NT2/D1 (cell line): ENCODE measurements around the gene UBAC2.

ENCODE experiments used
- DNase-seq: peaks from one replicate; pipeline ENCODE4 v3.0.0-alpha.2; 2011; ENCODE audit warnings: low read depth, low spot score
- H3K27me3 ChIP-seq: 2 replicates; pipeline ENCODE4 v1.6.0; 2011; ENCODE audit warnings: mild to moderate bottlenecking; ENCODE audit not compliant: insufficient read length, insufficient read depth
- H3K36me3 ChIP-seq: 2 replicates; pipeline ENCODE4 v1.6.1; 2011; ENCODE audit warnings: mild to moderate bottlenecking, low read length, mixed read lengths; ENCODE audit not compliant: insufficient read depth, insufficient read length
- H3K4me1 ChIP-seq: 2 replicates; pipeline ENCODE4 v1.5.1; 2011; ENCODE audit not compliant: insufficient read depth, insufficient read length
- H3K4me3 ChIP-seq: 2 replicates; pipeline ENCODE4 v1.5.1; 2011; ENCODE audit warnings: low read depth; ENCODE audit not compliant: insufficient read length
- H3K9ac ChIP-seq: 2 replicates; pipeline ENCODE4 v1.6.0; 2011; ENCODE audit warnings: low read depth; ENCODE audit not compliant: insufficient read length
- H3K9me3 ChIP-seq: 2 replicates; pipeline ENCODE4 v1.5.1; 2011; ENCODE audit warnings: mild to moderate bottlenecking, low read length; ENCODE audit not compliant: insufficient read depth
- SUZ12 ChIP-seq: IDR thresholded peaks from 2 replicates; pipeline ENCODE4 v1.6.1; 2011; ENCODE audit not compliant: insufficient read length, insufficient read depth; ENCODE audit errors: extremely low read depth
- YY1 ChIP-seq: IDR thresholded peaks from 2 replicates; pipeline ENCODE4 v1.6.1; 2011; ENCODE audit not compliant: insufficient read length, insufficient read depth
- ZNF274 ChIP-seq: IDR thresholded peaks from 2 replicates; pipeline ENCODE4 v1.6.1; 2011; ENCODE audit warnings: mild to moderate bottlenecking, low read depth, low read length

The UBAC2 gene

DNA sequence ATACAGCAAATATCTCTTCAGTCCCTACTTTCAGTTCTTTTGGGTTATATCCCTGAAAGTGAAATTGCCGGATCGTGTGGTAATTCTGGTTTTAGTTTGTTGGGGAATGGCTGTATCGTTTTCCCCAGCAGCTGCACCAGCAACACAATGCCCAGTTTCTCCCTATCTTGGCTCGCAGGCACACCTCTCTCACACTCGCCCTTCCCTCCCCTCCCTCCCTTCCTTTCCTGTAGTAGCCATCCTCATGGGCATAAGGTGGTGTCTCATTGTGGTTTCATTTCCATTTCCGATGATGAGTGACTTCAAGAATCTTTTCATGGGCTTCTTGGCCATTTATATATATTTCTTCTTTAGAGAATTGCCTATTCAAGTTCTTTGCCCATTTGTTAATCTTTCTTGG, 66.2 kb downstream of the UBAC2 start:
- no peaks in the 10 kb centered on the region for H3K27me3 ChIP-seq
- H3K9ac ChIP-seq, result no peak overlapping the region
- no peak overlapping the region for H3K4me3 ChIP-seq
- no peak for DNase-seq
- TF ChIP-seq SUZ12 (no peak), YY1 (no peak), ZNF274 (no peak)
- peaks cover 4% of the 10 kb centered on the region for H3K36me3 ChIP-seq
- H3K4me1 ChIP-seq, result no peaks in the 10 kb centered on the region
- no peaks in the 10 kb centered on the region for H3K9me3 ChIP-seq

DNA sequence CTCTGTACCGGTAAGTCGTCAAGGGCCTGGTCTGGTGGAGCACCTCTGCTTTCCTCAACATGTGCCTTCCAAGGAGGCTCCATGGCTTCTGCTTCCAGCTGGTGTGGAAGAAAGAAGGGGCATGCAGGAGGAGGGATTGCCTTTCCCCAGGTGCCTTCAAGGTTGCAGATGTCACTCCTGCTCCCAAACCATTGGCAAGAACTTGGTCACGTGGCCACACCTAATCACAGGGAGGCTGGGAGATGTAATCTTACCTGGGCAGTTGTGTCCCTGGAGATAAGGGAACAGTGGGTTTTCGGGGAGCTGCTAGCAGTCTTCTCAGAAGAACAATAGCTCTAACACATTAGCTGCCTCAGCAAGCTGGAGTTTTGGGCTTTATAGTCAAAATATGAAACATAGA, 67.3 kb downstream of the UBAC2 start:
- H3K27me3 ChIP-seq, result no peaks in the 10 kb centered on the region
- H3K9me3 ChIP-seq, result no peaks in the 10 kb centered on the region
- H3K4me1 ChIP-seq, result no peaks in the 10 kb centered on the region
- no peak overlapping the region for H3K4me3 ChIP-seq
- TF ChIP-seq ZNF274, result no peak
- no peak for TF ChIP-seq YY1
- no peak for DNase-seq
- H3K9ac ChIP-seq, result no peak overlapping the region
- peaks cover 4% of the 10 kb centered on the region for H3K36me3 ChIP-seq

DNA sequence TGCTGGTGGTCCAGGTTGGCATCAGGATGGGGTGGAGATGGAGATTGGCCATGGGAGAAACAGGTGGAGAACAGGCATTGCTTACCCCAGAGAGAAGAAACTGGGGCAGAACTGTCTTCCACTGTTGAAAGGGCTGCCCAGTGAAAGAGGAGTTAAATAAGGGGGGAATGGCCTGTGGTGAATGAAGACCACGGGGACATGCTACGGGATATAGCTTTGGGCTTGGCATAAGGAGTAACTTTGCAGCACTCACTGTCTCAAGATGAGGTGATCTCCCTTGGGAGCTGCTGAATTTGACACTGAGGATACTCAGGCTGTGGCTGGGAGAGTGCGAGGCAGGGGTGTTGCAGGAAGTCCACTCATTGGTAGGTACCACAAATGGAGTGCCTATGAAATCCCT, 68.2 kb downstream of the UBAC2 start:
- Histone ChIP-seq H3K27me3 (no peaks in the 10 kb centered on the region), H3K9ac (no peak overlapping the region), H3K36me3 (peaks cover 4% of the 10 kb centered on the region), H3K4me1 (no peaks in the 10 kb centered on the region), H3K9me3 (no peaks in the 10 kb centered on the region), H3K4me3 (no peak overlapping the region)
- no peak for DNase-seq
- no peak for TF ChIP-seq YY1
- TF ChIP-seq SUZ12, result no peak
- no peak for TF ChIP-seq ZNF274

DNA sequence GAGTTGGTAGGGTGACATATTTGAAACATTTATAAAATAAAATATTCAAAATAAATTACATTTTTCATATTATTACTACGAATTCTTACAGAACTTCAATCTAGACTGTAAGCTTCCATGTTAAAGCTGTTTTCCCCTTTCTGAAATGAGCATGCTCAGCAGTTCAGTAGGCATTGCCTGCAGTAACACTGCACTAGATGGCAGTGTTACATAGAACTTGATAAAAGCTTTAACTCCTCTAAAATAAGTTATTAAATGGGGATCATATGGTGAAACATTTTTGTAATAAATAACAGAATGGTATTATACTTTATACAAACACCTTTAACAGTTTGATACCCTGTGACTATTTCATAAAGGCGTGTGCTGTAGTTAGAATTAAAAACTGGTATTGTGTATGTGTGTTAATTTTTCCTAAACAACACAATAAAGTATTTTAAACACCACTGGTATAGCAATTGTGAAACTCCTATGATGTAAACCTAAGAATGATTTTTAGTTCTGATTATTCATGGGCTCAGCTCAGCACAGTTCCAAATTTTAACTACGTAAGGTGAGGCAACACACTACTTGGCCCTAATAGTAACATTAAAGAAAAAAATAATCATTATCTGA, 69.1 kb downstream of the UBAC2 start:
- DNase-seq, result no peak
- Histone ChIP-seq H3K4me3 (no peak overlapping the region), H3K9me3 (no peaks in the 10 kb centered on the region), H3K9ac (no peak overlapping the region), H3K4me1 (no peaks in the 10 kb centered on the region), H3K27me3 (no peaks in the 10 kb centered on the region), H3K36me3 (peaks cover 4% of the 10 kb centered on the region)
- TF ChIP-seq YY1, result no peak
- no peak for TF ChIP-seq ZNF274
- TF ChIP-seq SUZ12, result no peak

DNA sequence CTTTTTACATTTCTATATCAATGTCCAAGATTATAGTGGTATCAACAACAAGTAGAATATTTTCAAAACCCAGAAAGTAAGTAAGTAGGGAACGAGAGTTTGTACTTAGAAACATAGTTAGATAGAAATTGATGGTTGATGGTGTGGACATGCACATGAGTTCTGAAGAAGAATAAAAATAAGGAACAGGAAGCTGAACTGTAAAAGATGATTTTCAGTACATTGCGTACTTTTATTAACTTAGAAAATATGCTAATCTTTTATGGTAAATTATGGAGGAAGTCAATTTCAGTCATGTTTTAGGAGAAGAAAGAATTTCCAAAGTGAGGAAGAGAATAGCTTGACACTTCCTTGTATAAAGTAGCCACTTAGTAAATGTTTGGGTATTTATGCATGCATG, 69.9 kb downstream of the UBAC2 start:
- Histone ChIP-seq H3K9ac (no peak overlapping the region), H3K4me3 (no peak overlapping the region), H3K27me3 (no peaks in the 10 kb centered on the region), H3K4me1 (no peaks in the 10 kb centered on the region), H3K9me3 (no peaks in the 10 kb centered on the region), H3K36me3 (peaks cover 4% of the 10 kb centered on the region)
- no peak for DNase-seq
- TF ChIP-seq YY1, result no peak
- TF ChIP-seq ZNF274, result no peak
- no peak for TF ChIP-seq SUZ12

DNA sequence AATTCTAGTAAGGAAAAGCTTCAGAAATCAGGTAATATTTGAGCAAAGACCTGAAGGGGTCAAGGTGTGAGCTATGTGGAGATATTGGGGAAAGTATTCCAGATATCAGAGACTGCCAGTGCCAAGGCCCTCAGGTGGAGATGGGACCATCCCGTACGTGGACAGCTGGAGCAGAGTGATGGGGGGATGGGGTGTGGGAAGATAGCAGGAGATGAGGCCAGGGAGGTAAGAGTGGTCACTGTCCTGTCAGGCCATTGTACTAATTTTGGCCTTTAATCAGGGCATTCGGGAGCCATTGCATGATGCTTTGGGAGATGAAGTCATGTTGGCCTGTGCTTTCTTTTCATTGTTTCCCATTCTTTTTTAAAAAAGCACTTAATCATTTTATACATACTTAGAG, 70.6 kb downstream of the UBAC2 start:
- no peaks in the 10 kb centered on the region for H3K4me1 ChIP-seq
- no peak for TF ChIP-seq ZNF274
- TF ChIP-seq YY1, result no peak
- TF ChIP-seq SUZ12, result no peak
- peaks cover 4% of the 10 kb centered on the region for H3K36me3 ChIP-seq
- no peaks in the 10 kb centered on the region for H3K27me3 ChIP-seq
- H3K9ac ChIP-seq, result no peak overlapping the region
- no peaks in the 10 kb centered on the region for H3K9me3 ChIP-seq
- no peak overlapping the region for H3K4me3 ChIP-seq
- no peak for DNase-seq

DNA sequence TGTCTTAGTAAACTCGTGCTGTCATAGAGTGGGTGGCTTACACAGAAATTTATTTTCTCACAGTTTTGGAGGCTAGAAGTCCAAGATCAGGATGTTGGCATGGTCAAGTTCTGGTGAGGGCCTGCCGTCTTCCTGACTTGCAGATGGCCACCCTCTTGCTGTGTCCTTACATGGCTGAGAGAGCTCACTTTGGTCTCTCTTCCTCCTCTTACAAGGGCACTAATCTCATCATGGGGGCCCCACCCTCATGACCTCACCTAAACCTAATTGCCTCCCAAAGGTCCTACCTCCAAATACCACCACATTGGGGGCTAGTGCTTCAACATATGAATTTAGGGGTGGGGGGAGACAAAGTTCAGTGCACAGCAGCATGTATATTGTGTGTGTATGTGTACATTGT, 71.8 kb downstream of the UBAC2 start:
- DNase-seq, result no peak
- Histone ChIP-seq H3K36me3 (peaks cover 4% of the 10 kb centered on the region), H3K9me3 (no peaks in the 10 kb centered on the region), H3K4me3 (no peak overlapping the region), H3K4me1 (no peaks in the 10 kb centered on the region), H3K9ac (no peak overlapping the region), H3K27me3 (no peaks in the 10 kb centered on the region)
- TF ChIP-seq YY1, result no peak
- no peak for TF ChIP-seq SUZ12

DNA sequence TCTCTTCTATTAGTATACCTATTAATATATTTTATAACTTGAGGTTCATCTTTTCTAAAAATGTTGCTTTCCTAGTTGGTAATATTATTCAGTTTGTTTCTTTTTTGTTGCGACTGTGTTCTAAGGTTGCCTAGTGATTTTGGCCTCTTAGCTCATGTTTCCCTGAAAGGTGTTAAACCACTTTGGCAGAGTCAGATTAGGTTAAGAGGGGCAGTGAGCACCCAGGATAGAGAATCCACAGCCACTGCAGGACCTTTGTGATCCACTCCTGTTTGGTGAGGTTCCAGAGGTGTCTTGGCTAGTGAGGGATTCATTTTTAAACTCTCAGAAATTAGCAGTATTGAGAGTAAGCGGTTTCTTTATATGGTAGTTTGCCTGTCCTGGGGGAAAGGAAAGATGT, 72.5 kb downstream of the UBAC2 start:
- TF ChIP-seq SUZ12, result no peak
- TF ChIP-seq YY1, result no peak
- TF ChIP-seq ZNF274, result no peak
- no peaks in the 10 kb centered on the region for H3K4me1 ChIP-seq
- peaks cover 4% of the 10 kb centered on the region for H3K36me3 ChIP-seq
- H3K4me3 ChIP-seq, result no peak overlapping the region
- H3K9me3 ChIP-seq, result no peaks in the 10 kb centered on the region
- no peaks in the 10 kb centered on the region for H3K27me3 ChIP-seq
- H3K9ac ChIP-seq, result no peak overlapping the region
- DNase-seq, result no peak
